ENCODE data around the gene UBXN6.

DNA sequence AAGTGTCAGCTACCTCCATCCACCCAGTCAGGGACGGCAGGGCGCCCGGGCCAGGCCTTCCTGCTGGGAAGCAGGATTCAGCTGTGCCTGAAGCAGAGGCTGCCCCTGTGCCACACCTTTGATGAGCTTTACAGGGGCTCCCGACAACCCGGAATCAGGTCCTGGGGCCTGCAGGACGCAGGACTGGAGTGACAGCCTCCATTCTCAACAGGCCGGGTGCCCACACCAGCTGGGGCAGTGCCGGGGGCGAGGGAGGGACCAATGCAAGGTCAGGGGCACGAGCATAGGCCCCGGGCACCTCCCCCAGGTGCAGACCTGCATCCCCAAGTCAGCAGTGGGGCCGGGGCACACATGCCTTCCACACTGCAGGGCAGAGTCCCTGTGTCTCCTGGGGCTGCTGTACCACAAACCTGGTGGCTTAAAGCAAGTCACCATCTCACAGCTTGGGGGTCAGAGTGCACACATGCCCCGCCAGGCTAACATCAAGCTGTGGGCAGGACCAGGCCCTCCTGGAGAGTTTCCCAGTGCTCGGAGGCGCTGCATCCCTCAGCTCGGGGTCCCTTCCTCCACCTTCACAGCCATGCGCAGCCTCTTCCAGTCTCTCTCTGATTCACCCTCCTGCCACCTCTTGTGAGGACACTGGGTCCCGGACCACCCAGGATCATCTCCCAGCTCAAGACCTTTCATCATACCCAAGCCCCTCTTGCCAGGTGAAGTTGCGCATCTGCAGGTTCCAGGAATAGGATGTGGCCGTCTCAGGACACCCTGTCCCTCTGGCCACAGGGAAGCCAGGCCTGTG is 13.4 kb downstream of the UBXN6 start:
- TF ChIP-seq, protein P1, sequence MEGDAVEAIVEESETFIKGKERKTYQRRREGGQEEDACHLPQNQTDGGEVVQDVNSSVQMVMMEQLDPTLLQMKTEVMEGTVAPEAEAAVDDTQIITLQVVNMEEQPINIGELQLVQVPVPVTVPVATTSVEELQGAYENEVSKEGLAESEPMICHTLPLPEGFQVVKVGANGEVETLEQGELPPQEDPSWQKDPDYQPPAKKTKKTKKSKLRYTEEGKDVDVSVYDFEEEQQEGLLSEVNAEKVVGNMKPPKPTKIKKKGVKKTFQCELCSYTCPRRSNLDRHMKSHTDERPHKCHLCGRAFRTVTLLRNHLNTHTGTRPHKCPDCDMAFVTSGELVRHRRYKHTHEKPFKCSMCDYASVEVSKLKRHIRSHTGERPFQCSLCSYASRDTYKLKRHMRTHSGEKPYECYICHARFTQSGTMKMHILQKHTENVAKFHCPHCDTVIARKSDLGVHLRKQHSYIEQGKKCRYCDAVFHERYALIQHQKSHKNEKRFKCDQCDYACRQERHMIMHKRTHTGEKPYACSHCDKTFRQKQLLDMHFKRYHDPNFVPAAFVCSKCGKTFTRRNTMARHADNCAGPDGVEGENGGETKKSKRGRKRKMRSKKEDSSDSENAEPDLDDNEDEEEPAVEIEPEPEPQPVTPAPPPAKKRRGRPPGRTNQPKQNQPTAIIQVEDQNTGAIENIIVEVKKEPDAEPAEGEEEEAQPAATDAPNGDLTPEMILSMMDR (IDR thresholded peaks at IDR 0.05; ENCODE audit: borderline replicate concordance, extremely low read depth, low read length, poor library complexity, severe bottlenecking) = no peak
- no peak for TF ChIP-seq EZH2 (IDR thresholded peaks at IDR 0.05; ENCODE audit: borderline replicate concordance, low read depth, low read length, severe bottlenecking)

Data from DND-41 (cell line).